Activated T-cell treated with anti-CD3 and anti-CD28 coated beads for 24 hours (primary cell): ENCODE measurements around the gene C14orf180.

Experiments used
- DNase-seq: peaks from one replicate; pipeline ENCODE4 v3.0.0-alpha.2; 2020; ENCODE audit warnings: low read depth

The C14orf180 gene

DNA sequence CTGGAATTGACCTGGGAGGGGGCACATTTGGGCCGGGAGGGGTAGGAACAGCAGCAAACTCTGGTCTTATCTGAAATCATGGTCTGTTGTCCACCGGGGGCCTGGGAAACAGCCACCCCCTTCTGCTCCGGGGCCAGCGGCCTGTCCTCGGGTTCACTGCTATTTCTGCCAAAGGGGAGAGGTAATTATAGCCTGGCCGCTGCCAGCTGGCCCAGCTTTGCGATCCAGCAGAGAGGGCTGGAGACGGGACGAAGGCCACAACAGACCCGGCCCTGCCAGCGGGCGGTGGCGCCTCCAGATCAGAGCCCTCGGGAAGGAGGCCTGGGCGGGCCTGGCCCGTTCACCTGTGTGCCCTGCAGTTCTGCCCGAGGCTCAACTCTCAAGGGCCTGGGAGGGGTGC lies at the start of gene C14orf180:
Gene C14orf180, plus strand, starts transcription at position 258 of the 400 bp plus-strand sequence. CDS start 6,667 bp downstream, outside the sequence.
- no peak for DNase-seq

DNA sequence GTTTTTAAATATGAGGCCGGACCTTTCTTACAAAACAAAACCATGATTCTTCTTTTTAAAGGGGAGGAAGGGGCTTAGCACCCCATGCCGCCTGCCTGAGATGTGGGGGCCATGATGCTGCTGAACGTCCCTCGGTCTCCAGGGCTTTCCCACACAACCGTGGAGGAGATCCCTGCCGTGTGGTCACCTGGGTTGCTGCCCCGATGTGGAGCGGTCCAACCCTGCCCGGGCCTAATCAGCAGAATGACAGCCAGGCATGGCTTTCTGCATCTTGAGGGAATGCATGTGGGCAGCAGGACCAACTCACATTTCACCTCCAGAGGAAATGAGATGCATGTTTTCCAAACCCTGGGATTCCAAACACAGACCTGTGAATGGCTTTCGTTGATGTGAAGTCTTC lies 48.9 kb upstream of the C14orf180 start:
- no peak for DNase-seq

DNA sequence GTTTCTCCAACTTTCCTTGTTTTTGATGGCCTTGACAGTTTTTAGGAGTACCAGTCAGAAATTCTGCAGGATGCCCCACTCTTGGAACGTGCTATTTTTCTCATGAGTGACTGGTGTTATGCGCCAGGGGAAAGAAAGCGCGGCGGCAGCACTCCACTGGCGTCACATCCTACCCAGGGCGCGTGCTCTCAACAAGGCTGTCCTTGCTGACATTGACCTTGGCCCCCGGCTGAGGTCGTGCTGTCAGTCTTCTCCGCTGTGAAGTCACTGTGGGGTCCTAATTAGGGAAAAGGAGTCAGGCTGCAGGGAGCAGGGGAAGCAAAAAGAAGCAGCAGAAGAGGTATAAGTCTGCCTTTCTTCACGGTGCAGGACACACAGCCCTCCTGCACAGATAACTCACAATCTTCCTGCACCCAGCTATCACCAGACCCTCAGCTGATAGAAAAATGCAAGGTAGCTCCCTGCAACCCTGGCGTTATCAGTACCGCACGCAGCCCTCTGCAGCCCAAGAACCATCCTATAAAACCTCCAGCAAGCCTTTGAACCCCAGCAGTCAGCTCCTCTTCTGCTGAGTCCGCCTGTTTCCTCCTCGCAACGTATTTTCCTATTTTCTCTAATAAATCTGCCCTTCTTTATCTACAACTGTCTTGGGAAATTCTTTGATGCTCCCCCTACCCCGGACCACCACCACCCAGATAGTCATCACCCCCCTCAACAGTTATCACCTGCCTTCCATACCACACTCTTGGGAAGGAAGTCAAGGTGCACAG lies 48.0 kb upstream of the C14orf180 start:
- no peak for DNase-seq

DNA sequence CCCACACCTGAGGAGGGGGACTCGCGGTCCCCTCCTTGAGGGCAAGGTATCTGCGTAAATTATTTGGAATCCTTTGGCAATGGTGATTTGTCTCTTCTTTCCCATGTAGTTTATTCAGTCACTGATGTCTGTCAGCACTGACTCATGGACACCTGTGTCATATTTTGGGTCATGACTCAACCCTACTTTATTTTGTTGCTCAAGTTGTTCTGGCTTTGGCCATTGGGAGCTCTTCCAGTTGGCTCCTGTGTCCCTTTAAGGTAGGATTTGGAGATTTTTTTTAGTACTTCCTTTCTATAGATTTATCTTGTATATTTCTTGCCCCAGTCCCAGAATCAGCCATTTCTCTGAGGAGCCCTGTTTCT lies 47.4 kb upstream of the C14orf180 start:
- no peak for DNase-seq

DNA sequence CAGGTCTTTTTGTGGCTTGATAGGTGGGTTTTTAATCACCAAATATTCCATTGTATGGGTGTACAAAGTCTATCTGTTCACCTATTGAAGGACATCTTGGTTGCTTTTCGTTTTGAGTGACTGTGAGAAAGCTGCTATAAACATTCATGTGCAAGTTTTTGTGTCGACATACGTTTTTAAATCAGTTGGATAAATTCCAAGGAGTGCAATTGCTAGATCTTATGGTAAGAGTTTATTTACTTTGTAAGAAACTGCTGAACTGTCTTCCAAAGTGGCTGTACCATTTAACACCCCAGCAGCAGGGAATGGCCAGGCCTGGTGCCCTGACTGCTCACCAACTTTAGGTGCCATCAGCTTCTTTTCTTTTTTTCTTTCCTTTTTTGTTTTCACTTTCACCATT lies 45.5 kb upstream of the C14orf180 start:
- DNase-seq, result no peak

DNA sequence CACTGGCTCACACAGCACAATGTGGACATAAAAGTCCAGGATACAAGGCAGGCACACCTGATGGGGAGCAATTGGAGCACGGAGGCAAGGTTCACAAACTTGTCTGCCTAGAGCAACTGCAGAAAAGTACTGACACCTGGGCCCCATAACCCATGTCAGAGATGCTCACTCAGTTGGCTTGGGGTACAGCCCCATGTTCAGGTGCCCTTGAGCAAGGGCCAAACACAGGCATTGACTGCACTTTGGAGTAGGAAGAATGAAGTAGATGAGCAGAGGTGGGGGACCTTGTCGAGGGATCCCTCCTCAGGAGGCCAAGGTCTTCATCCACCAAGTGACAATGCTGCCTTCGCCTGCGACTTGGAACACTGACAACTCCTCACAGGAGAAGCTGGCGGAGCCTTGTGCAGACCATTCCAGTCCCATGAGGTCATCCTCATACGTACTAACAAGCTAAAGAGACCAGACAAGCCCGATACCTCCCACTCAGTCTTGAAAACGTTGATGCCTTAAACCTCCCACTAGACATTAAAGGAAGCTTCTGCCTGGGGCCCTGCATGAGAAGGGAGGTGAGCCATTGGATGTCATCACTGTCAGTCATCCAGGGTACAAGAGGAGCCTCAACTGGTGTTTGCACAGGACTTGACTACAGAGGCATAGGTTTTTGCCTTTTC lies 42.5 kb upstream of the C14orf180 start:
- no peak for DNase-seq

DNA sequence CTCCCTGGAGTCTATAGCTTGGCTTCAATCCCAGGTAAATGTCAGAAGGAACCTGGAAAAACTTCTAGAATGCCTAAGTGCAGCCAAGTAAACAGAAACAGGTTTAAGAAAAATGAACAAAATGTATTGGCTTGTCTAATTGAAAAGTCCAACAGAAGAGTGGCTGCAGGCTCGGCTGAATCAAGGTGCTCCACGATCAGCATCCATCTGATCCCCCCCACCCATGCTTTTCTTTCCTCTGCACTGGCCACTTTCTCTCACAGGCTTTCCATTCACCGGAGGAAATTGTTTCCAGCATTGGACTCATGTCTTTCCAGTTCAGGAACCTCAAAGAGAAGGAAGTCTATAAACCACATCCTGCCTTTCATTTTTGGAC lies 42.0 kb upstream of the C14orf180 start:
- DNase-seq, result no peak

DNA sequence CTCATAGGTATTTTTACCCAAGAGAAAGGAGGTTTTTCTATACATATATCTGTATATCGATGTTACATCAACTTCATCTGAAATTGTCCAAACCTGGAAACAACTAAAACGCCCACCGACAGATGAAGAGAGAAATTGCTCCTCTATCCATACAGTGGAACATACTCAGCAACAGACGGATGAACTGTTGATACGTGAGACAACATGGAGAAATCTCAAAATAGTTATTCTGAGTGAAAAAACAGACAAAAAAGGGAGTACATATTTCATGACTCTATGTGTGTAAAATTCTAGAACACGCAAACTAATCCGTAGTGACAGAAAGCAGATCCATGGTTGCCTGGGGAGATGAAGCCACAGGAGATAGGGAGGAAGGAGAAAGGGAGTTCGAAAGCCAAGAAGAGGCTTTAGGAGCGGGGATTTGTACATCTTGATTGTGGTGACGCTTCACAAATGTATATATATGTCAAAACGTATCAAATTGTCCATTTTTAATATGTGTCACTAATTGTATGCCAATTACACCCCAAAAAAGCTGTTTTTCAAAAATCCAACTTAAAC lies 37.6 kb upstream of the C14orf180 start:
- no peak for DNase-seq

DNA sequence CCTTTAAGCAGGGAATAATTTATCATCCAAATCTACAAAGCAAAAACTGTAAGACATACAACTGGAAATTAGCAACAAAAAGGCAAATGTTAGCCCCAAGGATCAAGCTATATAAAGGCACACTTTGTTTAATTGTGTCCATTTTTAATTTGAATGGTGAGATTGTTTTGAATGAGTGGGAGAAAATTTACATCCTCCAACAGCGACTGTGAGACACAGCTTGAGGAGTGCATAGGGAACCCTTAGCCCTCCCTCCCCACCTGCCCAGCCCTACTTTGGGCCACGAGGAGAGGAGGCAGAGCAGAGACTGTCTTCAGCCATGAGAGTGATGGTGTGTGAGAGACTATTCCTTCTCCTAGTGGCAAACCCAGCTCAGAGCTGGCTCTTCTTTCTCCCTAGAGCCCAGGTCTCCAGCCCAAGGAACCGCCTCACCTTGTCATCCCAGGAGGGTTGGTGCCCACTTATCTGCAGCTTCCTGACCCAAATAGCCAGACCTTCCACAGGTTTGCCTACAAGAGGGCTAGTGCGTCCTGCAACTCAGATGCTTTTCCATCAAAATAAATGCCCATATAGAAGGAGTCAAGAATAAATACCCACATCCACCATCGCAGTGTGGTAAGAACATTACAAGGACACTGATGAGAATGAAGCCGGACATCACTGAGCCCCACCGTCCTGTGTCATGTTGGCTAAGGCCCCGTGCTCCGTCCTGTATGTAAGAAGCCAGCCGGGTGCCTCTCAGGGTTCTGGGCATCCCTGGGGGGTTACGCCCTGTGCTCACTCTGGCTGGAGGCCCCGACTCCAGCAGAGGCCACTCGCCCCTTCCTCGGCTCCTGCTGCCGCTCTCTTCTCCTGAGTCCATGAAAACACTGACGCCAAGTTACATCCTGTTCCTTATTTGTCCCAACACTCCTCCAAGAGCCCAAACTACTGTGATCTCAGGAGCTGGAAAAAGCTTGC lies 36.4 kb upstream of the C14orf180 start:
- no peak for DNase-seq

DNA sequence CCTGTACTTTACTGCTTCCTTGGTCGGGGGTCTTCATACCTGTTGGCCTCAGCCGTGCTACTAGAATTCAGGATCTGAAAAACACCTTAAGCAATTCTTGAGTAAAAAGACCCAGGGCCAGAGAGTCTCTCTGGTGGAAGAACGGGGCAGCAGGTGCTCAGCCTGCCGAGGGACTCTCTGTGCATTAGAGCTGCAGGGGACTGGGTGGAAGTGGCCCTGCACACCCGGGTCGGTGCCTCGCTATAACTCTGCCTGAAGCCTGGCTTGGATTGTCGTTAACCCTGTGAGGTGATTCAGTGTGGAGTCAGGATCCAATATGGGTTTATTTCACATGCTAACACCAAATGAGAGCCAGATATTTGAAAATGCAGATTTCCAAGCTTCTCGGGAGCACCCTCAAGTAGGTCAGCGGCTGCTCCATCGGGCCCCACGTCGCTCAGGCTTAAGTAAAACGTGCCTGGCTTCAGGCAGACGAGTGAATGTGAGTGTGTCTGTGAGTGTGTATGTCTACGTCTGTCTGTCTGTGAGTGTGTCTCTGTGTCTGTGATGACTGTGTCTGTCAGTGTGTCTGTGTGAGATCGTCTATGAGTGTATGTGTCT lies 35.1 kb upstream of the C14orf180 start:
- no peak for DNase-seq

DNA sequence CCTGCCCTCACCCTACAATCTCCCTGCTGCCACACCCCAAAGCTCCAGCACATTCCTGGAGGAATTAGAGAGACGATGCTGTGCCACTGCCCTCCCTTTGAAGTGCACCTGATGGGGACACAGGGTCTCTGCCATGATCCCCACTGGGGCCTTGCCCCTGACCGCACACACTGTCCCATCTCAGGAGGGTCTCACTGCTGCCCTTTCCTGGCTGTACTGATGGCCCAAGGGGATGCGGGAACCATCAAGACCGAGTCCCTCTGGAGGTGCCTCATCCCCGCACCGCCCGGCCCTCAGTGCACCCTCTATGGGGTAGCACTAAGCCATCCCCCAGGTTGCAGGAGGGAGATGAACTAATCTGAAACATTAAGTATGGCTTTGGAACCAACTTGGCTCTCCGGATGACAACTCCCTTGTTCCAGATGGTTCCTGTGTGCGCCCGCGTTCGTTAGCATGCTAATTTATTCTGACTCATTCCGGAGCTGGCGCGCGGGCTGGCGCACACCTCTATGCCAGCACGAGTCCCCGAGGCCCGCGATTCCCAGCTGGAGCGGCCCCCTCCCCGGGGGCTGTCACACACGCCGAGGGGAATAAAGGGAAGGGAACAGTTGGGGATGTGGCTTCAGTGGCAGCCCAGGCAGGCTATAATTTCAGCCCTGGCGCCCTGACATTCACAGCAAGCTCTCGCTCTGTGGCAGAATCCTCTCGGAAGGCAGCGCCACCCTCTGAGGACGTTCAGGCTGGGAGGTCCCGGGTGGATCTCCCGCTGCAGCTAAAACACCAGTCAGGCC lies 34.2 kb upstream of the C14orf180 start:
- DNase-seq, result no peak

DNA sequence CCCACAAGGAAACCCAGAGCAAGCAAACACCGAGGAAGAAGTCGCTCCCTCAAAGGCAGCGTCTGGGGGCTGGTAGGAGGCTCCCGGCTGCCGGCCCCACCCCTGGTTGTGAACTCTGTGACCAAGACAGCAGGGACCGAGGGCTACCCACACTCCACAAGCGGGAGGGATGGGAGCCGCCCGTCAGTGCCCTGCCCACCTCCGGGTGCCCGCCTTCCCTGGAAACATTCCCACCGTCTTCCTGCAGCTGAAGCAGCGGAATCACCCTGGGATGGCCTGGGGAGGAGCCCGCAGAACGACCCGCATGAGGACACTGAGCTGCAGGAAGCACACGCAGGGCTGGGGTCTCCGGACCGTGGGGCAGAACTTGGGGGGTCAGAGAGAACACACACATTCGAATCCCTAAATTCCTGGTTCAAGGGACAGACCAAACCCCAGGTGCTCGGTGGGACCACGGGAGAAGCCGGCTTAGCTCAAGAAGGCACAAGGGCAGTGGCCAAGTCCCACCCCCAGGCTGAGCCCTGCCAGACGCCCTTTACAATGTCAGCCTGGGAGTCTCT lies 33.5 kb upstream of the C14orf180 start:
- DNase-seq, result no peak

DNA sequence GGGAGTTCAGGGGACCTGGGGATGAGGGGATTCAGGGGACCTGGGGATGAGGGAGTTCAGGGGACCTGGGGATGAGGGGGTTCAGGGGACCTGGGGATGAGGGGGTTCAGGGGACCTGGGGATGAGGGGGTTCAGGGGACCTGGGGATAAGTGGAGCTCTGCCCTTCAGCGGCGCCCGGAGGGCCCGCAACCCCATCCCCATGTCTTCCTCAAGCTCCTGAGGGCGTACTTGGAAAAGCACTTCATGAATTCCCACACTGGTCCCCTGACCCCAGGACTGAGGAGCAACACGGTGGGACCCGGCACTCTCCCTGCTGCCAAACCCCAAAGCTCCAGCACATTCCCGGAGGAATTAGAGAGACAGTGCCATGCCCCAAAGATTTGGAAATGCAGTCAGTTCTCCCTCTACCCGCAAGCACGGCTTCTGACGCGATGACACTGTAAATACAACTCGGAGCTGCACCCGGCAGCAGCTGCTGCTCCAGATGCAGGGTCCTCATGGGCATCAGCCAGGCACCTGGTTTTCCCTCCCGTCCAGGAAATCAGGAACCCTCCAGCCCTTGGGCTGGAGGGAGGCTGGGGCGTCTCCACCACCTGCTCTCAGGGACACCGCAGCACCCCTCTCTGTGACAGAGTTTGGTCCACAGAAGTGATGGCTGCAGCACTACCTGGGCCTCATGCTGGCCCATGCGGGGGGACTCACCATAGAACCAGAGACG lies 32.8 kb upstream of the C14orf180 start:
- no peak for DNase-seq

DNA sequence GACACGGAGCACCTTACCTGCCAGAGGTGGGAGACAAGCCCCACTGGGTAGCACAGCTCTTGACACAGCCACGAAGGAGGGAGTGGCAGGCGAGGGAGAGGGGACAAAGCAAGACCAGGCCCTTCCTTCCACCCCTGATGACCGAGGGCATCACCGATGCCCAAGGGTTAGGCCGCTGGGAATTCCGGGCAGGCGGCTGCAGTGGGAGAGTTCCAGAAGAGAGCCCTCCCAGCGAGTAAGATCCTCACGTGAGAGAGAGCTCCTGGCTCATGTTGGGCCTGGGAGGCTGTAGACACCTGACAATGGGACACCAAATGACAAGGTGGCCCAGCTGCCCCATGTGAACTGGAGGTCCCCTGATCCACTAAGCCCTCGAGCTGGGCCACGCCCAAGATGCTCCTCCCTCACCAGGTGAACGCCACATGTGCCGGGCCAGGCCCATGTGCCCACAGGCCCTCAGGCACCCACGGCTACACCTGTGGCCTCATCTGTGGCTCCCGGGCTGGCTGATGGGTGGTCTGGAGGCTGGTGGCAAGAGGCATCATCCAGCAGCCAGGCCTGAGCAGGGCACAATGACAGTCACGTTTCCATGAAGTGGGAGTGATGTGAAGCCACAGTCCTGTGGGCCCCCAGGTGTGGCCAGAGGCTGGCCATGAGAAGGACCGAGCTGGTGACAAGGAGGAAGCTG lies 32.1 kb upstream of the C14orf180 start:
- no peak for DNase-seq

DNA sequence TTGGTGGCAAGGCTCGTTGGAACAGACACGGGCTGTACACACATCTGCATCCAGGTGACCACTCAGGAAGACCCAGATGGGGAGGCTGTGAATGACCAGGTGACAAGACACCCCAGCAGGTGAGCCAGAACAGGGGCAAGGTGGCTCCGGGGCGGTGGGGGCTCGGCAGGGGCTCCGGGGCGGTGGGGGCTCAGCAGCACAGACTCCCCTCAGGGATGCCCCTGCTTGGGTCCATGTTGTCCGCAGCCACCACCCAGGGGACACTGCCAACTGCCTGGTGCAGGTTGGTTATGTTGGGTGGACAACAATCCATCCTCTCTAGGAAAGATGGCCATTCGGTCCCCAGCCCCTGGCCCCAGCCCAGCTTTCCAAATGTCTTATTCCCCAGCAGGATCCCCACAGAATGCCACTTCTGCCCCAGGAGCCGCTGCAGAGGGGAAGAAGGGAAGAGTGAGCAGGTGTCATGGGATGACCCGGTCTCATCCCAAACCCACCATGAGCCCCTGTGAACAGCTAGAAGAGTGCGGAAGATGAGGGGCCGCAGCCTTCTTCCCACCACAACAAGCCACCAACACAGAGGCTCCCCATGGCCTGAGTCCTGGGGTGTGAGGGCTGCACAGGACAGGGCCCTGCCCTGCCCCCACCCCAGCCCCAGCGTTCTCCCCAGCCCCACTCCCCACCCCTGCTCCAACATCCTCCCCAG lies 31.4 kb upstream of the C14orf180 start:
- no peak for DNase-seq

DNA sequence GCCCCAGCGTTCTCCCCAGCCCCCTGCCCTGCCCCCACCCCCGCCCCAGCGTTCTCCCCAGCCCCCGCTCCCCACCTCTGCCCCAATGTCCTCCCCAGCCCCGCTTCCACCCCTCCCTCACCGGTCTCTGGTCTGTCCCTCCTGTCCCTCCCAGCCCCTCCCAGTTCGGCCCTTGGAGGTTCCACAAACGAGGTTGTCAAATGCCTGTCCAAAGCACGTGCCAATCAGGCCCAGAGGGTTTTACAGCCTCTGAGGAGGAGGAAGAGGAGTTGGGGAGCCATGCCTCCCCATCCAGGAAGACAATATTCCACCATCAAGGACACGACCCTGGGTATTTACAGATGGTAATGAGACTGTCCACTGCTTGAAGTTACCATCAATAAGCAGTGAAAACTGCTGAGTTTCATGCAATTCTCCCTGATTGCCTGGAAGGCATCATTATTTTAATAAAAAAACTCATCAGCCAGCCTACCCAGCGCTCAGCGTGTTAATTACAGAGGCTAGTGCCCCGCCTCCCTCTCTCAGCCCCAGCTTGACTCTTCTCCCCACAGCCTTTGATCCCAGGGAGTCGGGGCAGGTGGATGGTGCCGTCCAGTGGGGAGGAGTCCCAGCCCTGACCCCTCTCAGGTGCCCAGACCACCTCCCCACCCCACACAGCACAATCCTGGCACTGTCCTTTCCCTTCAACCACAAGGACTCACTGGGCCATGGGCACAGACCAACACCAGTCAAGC lies 30.6 kb upstream of the C14orf180 start:
- DNase-seq, result no peak

DNA sequence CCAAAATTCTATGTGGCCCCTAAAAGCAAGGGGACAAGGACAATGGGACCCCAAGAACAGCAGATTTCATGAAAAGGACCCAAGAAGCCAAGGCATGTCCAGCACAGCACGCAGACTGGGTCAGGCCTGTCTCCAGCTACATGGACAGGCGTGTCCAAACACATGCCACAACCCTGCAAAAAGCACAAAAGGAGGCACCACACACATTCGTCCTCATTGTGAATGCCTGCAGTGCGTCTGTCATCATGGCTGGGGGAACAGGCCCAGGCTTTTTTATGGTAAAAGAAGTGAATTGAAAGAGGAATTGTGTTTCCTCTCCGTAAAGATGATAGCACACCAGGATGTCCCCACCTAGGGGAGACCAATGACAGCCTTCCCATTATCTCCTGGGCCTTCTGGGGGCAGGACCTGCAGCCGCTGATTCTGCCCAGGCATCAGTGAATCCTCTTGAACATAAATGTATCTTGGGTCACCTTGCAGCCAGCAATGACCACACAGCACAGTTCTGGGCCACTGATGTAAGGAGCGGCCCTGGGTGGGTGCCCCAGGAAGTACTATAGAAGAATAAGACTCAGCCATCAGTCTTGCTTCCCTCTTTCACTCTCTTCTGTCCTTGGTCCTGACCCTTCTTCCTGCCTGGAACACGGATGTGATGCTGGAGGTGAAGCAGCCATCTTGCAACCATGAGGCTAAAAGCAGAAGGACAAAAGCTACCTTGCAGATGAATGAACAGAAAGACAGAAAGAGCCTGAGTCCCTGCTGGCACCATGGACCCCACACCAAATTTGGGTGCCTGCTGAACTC lies 29.8 kb upstream of the C14orf180 start:
- DNase-seq, result no peak
